WTC11 (cell line): ENCODE results near the gene CRTC2.

ENCODE experiments used
- AFF4 ChIP-seq: sonication (generic); formaldehyde crosslinking; IDR thresholded peaks from 2 replicates; pipeline ENCODE4 v1.8.1; 2023; ENCODE audit warnings: mild to moderate bottlenecking, missing genetic modification reagents, borderline replicate concordance
- ATF1 ChIP-seq: sonication (generic); formaldehyde crosslinking; IDR thresholded peaks from 2 replicates; pipeline ENCODE4 v1.8.1; 2023; ENCODE audit warnings: mild to moderate bottlenecking, moderate library complexity, missing genetic modification reagents
- CTCF ChIP-seq: fragments of 200-600 bp; IDR thresholded peaks from 2 replicates; pipeline ENCODE4 v1.8.0; 2022; ENCODE audit warnings: antibody characterized with exemption
- ELF4 ChIP-seq: sonication (generic); formaldehyde crosslinking; IDR thresholded peaks from 2 replicates; pipeline ENCODE4 v1.8.1; 2022; ENCODE audit warnings: low read depth, mild to moderate bottlenecking, moderate library complexity, missing genetic modification reagents
- HMGA2 ChIP-seq: fragments of 250-450 bp; sonication (Bioruptor Pico); IDR thresholded peaks from 2 replicates; pipeline ENCODE4 v1.4.0; 2021; ENCODE audit warnings: mild to moderate bottlenecking, moderate library complexity
- MAX ChIP-seq: sonication (generic); formaldehyde crosslinking; IDR thresholded peaks from 2 replicates; pipeline ENCODE4 v1.8.0; 2022; ENCODE audit warnings: mild to moderate bottlenecking, missing genetic modification reagents
- MLX ChIP-seq: sonication (generic); formaldehyde crosslinking; IDR thresholded peaks from 2 replicates; pipeline ENCODE4 v1.8.1; 2023; ENCODE audit warnings: mild to moderate bottlenecking, missing genetic modification reagents, moderate library complexity
- NFYB ChIP-seq: sonication (generic); formaldehyde crosslinking; conservative IDR thresholded peaks from 2 replicates; pipeline ENCODE4 v1.8.0; 2022; ENCODE audit warnings: low read depth, missing genetic modification reagents
- NR1H2 ChIP-seq: sonication (generic); formaldehyde crosslinking; IDR thresholded peaks from 2 replicates; pipeline ENCODE4 v1.9.0; 2021; ENCODE audit warnings: mild to moderate bottlenecking, moderate library complexity, missing genetic modification reagents
- ZBTB21 ChIP-seq: sonication (generic); formaldehyde crosslinking; IDR thresholded peaks from 2 replicates; pipeline ENCODE4 v1.8.1; 2023; ENCODE audit warnings: mild to moderate bottlenecking, missing genetic modification reagents, borderline replicate concordance
- ZNF263 ChIP-seq: sonication (generic); formaldehyde crosslinking; IDR thresholded peaks from 2 replicates; pipeline ENCODE4 v1.8.1; 2022; ENCODE audit warnings: low read depth, mild to moderate bottlenecking, moderate library complexity, missing genetic modification reagents
- ZNF317 ChIP-seq: sonication (generic); formaldehyde crosslinking; IDR thresholded peaks from 2 replicates; pipeline ENCODE4 v1.8.1; 2023; ENCODE audit warnings: low read depth, mild to moderate bottlenecking, moderate library complexity, missing genetic modification reagents, borderline replicate concordance

- no peak; the same call in 1 of the 2 replicates for TF ChIP-seq AFF4 (CRISPR knock-in tag)
- no peak for TF ChIP-seq ZNF317 (CRISPR knock-in tag)
- no peak for TF ChIP-seq CTCF
- no peak for TF ChIP-seq MLX
- TF ChIP-seq HMGA2 (CRISPR knock-in tag): no peak
- no peak for TF ChIP-seq ATF1
- no peak for TF ChIP-seq ELF4 (CRISPR knock-in tag)
- no peak for TF ChIP-seq NFYB (CRISPR knock-in tag)
- TF ChIP-seq MAX: peak; percentile 80
- no peak for TF ChIP-seq ZNF263 (CRISPR knock-in tag)
- TF ChIP-seq NR1H2 (CRISPR knock-in tag): 0 out of 2 replicates have a peak, but pooled peaks have one; percentile 21
- no peak; the same call in 1 of the 2 replicates for TF ChIP-seq ZBTB21 (CRISPR knock-in tag)
Observed at GRCh38 chr1:153990468-153991150, 32.2 kb upstream of the CRTC2 start, which contains the start of gene RPS27.
